Stomach smooth muscle (tissue), 2 donors: ENCODE data around the gene FAM227B.

ENCODE experiments used
- H3K27ac ChIP-seq: one replicate; pipeline ENCODE4 v1.7.0; 2013; ENCODE audit warnings: mild to moderate bottlenecking, low read length, inconsistent platforms
- H3K27me3 ChIP-seq, 2 donors: one replicate each; pipeline ENCODE4 v1.7.0; 2013; ENCODE audit warnings: low read length in 2 of 2; ENCODE audit not compliant: insufficient read depth in 2 of 2, control insufficient read depth in 1 of 2
- H3K36me3 ChIP-seq, 2 donors: one replicate each; pipeline ENCODE4 v1.7.0; 2013; ENCODE audit warnings: low read length in 2 of 2; ENCODE audit not compliant: control insufficient read depth in 2 of 2, insufficient read depth in 2 of 2
- H3K4me1 ChIP-seq: one replicate; pipeline ENCODE4 v1.7.0; 2013; ENCODE audit warnings: low read length; ENCODE audit not compliant: control insufficient read depth, insufficient read depth
- H3K4me3 ChIP-seq, 2 donors: one replicate each; pipeline ENCODE4 v1.7.0; 2013; ENCODE audit warnings: low read length in 2 of 2
- H3K9ac ChIP-seq, 2 donors: one replicate each; pipeline ENCODE4 v1.7.0; 2013; ENCODE audit warnings: low read length in 2 of 2, mild to moderate bottlenecking in 1 of 2
- H3K9me3 ChIP-seq, 2 donors: one replicate each; pipeline ENCODE4 v1.7.0; 2013; ENCODE audit warnings: low read length in 2 of 2; ENCODE audit not compliant: control insufficient read depth in 2 of 2
- donor health status: healthy.
- donor health status: Pancreatic carcinoma.

Gene FAM227B

GRCh38 chr15:49309889-49310288 is 310.7 kb downstream of the FAM227B start:
- H3K4me1 ChIP-seq, result peaks cover 6% of the 10 kb centered on the region

GRCh38 chr15:49308686-49309085 is 311.9 kb downstream of the FAM227B start:
- Histone ChIP-seq H3K4me3 (no peak overlapping the region), H3K9ac (no peak overlapping the region), H3K36me3 (peaks cover 0 to 7% of the 10 kb centered on the region in 2 donors), H3K4me1 (no peaks in the 10 kb centered on the region), H3K9me3 (no peaks in the 10 kb centered on the region), H3K27ac (no peak overlapping the region), H3K27me3 (no peaks in the 10 kb centered on the region)

More at GRCh38 chr15:49309889-49310288, 310.7 kb downstream of the FAM227B start:
- no peaks in the 10 kb centered on the region for H3K36me3 ChIP-seq
- no peak overlapping the region for H3K27ac ChIP-seq
- no peak overlapping the region for H3K9ac ChIP-seq
- H3K27me3 ChIP-seq, result no peaks in the 10 kb centered on the region
- H3K4me3 ChIP-seq, result no peak overlapping the region
- no peaks in the 10 kb centered on the region for H3K9me3 ChIP-seq

- peaks cover 2 to 7% of the 10 kb centered on the region in 2 donors for H3K36me3 ChIP-seq
- H3K4me1 ChIP-seq, result no peaks in the 10 kb centered on the region
- H3K27me3 ChIP-seq, result no peaks in the 10 kb centered on the region
- H3K9me3 ChIP-seq, result no peaks in the 10 kb centered on the region
- no peak overlapping the region for H3K4me3 ChIP-seq
- no peak overlapping the region for H3K9ac ChIP-seq
- H3K27ac ChIP-seq, result no peak overlapping the region
Observed at GRCh38 chr15:49306551-49306950, 314.1 kb downstream of the FAM227B start.

GRCh38 chr15:49303003-49303402 is 317.6 kb downstream of the FAM227B start:
- Histone ChIP-seq H3K9ac (no peak overlapping the region), H3K4me1 (no peaks in the 10 kb centered on the region), H3K4me3 (no peak overlapping the region), H3K27ac (no peak overlapping the region), H3K9me3 (no peaks in the 10 kb centered on the region), H3K27me3 (no peaks in the 10 kb centered on the region), H3K36me3 (peaks cover 2 to 7% of the 10 kb centered on the region in 2 donors)

GRCh38 chr15:49301562-49301961 is 319.1 kb downstream of the FAM227B start:
- H3K27ac ChIP-seq, result no peak overlapping the region
- no peak overlapping the region for H3K4me3 ChIP-seq
- no peaks in the 10 kb centered on the region for H3K4me1 ChIP-seq
- H3K9ac ChIP-seq, result no peak overlapping the region
- no peaks in the 10 kb centered on the region for H3K27me3 ChIP-seq
- H3K36me3 ChIP-seq, result peaks cover 2 to 7% of the 10 kb centered on the region in 2 donors
- H3K9me3 ChIP-seq, result no peaks in the 10 kb centered on the region

GRCh38 chr15:49300856-49301255 is 319.8 kb downstream of the FAM227B start:
- H3K4me1 ChIP-seq, result no peaks in the 10 kb centered on the region
- peaks cover 2 to 7% of the 10 kb centered on the region in 2 donors for H3K36me3 ChIP-seq
- no peaks in the 10 kb centered on the region for H3K27me3 ChIP-seq
- no peak overlapping the region for H3K27ac ChIP-seq
- H3K4me3 ChIP-seq, result no peak overlapping the region
- H3K9ac ChIP-seq, result no peak overlapping the region
- H3K9me3 ChIP-seq, result no peaks in the 10 kb centered on the region

- Histone ChIP-seq H3K9me3 (no peaks in the 10 kb centered on the region), H3K36me3 (no peaks in the 10 kb centered on the region), H3K4me1 (no peaks in the 10 kb centered on the region), H3K9ac (no peak overlapping the region), H3K27me3 (no peaks in the 10 kb centered on the region), H3K4me3 (no peak overlapping the region), H3K27ac (no peak overlapping the region)
Observed at GRCh38 chr15:49297584-49297983, 323.0 kb downstream of the FAM227B start.

- Histone ChIP-seq H3K27me3 (no peaks in the 10 kb centered on the region), H3K9ac (no peak overlapping the region), H3K4me1 (no peaks in the 10 kb centered on the region), H3K9me3 (no peaks in the 10 kb centered on the region), H3K27ac (no peak overlapping the region), H3K36me3 (no peaks in the 10 kb centered on the region), H3K4me3 (no peak overlapping the region)
Observed at GRCh38 chr15:49296258-49296657, 324.4 kb downstream of the FAM227B start.

- no peaks in the 10 kb centered on the region for H3K27me3 ChIP-seq
- peaks cover 3% of the 10 kb centered on the region for H3K4me1 ChIP-seq
- no peaks in the 10 kb centered on the region for H3K9me3 ChIP-seq
- no peaks in the 10 kb centered on the region for H3K36me3 ChIP-seq
- no peak overlapping the region for H3K9ac ChIP-seq
- no peak overlapping the region for H3K4me3 ChIP-seq
- no peak overlapping the region for H3K27ac ChIP-seq
Observed at GRCh38 chr15:49293941-49294340, 326.7 kb downstream of the FAM227B start.

- no peak overlapping the region for H3K4me3 ChIP-seq
- H3K9ac ChIP-seq, result no peak overlapping the region
- H3K4me1 ChIP-seq, result peaks cover 3% of the 10 kb centered on the region
- no peaks in the 10 kb centered on the region for H3K27me3 ChIP-seq
- H3K9me3 ChIP-seq, result no peaks in the 10 kb centered on the region
- H3K36me3 ChIP-seq, result peaks cover 0 to 4% of the 10 kb centered on the region in 2 donors
- no peak overlapping the region for H3K27ac ChIP-seq
Observed at GRCh38 chr15:49290191-49290590, 330.4 kb downstream of the FAM227B start.

- Histone ChIP-seq H3K4me1 (peaks cover 3% of the 10 kb centered on the region), H3K36me3 (peaks cover 5 to 9% of the 10 kb centered on the region in 2 donors), H3K27ac (no peak overlapping the region), H3K9ac (no peak overlapping the region), H3K9me3 (no peaks in the 10 kb centered on the region), H3K27me3 (no peaks in the 10 kb centered on the region), H3K4me3 (no peak overlapping the region)
Observed at GRCh38 chr15:49288391-49288790, 332.2 kb downstream of the FAM227B start.
